Ovary (tissue), 9 donors: ENCODE measurements around the gene EHBP1. TPM values are rescaled to one million over a fixed set of nuclear protein-coding genes. Genes with fewer than 3 reads are reported as not detected.

Experiments used
- DNase-seq, 5 donors: peaks; one replicate each; pipeline ENCODE4 v3.0.0-alpha.2; 2019 to 2020
- H3K27ac ChIP-seq, 2 donors: fragments of 200-600 bp; one replicate each; pipeline versions ENCODE4 v1.5.1 to v1.8.0; 2019 to 2022
- H3K27me3 ChIP-seq: fragments of 200-600 bp; one replicate; pipeline ENCODE4 v1.8.0; 2022
- H3K36me3 ChIP-seq: fragments of 200-600 bp; sonication (generic); one replicate; pipeline ENCODE4 v1.5.1; 2019
- H3K4me1 ChIP-seq: one replicate; pipeline ENCODE4 v1.8.1; 2013; ENCODE audit warnings: mild to moderate bottlenecking, moderate library complexity; ENCODE audit not compliant: insufficient read depth
- H3K4me3 ChIP-seq: fragments of 200-600 bp; sonication (generic); one replicate; pipeline ENCODE4 v1.5.1; 2017
- H3K9me3 ChIP-seq, 2 donors: fragments of 200-600 bp in 1 of 2; sonication (generic) in 1 of 2; one replicate each; pipeline versions ENCODE4 v1.5.1 to v1.8.1; 2013 to 2019; ENCODE audit warnings: mild to moderate bottlenecking in 1 of 2, moderate library complexity in 1 of 2
- EP300 ChIP-seq: sonication (generic); formaldehyde crosslinking; IDR thresholded peaks from one replicate; pipeline ENCODE4 v1.6.1; 2017; ENCODE audit warnings: antibody characterized with exemption
- POLR2A ChIP-seq: fragments of 450-650 bp; IDR thresholded peaks from one replicate; pipeline ENCODE4 v1.6.1; 2017; ENCODE audit warnings: antibody characterized with exemption, mild to moderate bottlenecking, moderate library complexity
- WGBS, 3 donors: extraction: QIAGEN DNeasy Blood & Tissue Kit in 1 of 3; methylation state at CpG; one replicate each; pipeline versions ENCODE4 v1.1.5 to v1.1.7; 2013 to 2017; 5-methylcytosine and 5-hydroxymethylcytosine counted together
- intact Hi-C, 4 donors: fragments of 100-400 bp; cut with DNase I; formaldehyde crosslinking; loops; one replicate each; pipeline versions ENCODE4 v1.11.0 to v1.15.1; 2022 to 2023
- polyA plus RNA-seq, 2 donors: library from polyadenylated mRNA; stranded (reverse); fragments of 200-250 nt in 1 of 2; fragments of 350-450 nt in 1 of 2; fragmentation: Illumina TruSeq in 1 of 2; extraction: RNeasy Lipid Tissue Mini Kit (QIAGEN cat#74804) in 1 of 2; gene quantifications; one replicate each; pipeline ENCODE4 v1.2.3, GENCODE V29; 2013 to 2014
- total RNA-seq, 7 donors: library from RNA; depleted of rRNA in 2 of 7; stranded (reverse); fragments of >200 nt in 2 of 7; fragmentation: NEBNext Ultra II Directional in 3 of 7; extraction: Animal tissue kit (Norgen Biotek cat#: 25700) in 3 of 7; gene quantifications; one replicate each; pipeline versions ENCODE4 v1.1.0 to v1.2.4, GENCODE V29; 2016 to 2023
- TF ChIP-seq, protein P1 (sequence below), 3 donors: fragments of 450-650 bp in 2 of 3; fragments of 200-600 bp in 1 of 3; IDR thresholded peaks; one replicate each; pipeline versions ENCODE4 v1.5.1 to v1.8.0; 2016 to 2022; ENCODE audit warnings: antibody characterized with exemption in 3 of 3, mild to moderate bottlenecking in 1 of 3
- donor health status: DM: no; HTN: no; CAD: no; lungs with moderate emphysema.
- donor health status: DM: no; HTN: no; CAD: no.
- donor health status: Bipolar disorder and iron deficiency.
- donor health status: DM: yes; HTN: yes; CAD: no.
- donor health status: DM: no; HTN: no; CAD: no.
- donor health status: DM: yes; HTN: yes; CAD: no.

EHBP1 gene
- total and polyA plus RNA-seq, 9 donors: 56.3 to 185 (median 117) TPM

DNA sequence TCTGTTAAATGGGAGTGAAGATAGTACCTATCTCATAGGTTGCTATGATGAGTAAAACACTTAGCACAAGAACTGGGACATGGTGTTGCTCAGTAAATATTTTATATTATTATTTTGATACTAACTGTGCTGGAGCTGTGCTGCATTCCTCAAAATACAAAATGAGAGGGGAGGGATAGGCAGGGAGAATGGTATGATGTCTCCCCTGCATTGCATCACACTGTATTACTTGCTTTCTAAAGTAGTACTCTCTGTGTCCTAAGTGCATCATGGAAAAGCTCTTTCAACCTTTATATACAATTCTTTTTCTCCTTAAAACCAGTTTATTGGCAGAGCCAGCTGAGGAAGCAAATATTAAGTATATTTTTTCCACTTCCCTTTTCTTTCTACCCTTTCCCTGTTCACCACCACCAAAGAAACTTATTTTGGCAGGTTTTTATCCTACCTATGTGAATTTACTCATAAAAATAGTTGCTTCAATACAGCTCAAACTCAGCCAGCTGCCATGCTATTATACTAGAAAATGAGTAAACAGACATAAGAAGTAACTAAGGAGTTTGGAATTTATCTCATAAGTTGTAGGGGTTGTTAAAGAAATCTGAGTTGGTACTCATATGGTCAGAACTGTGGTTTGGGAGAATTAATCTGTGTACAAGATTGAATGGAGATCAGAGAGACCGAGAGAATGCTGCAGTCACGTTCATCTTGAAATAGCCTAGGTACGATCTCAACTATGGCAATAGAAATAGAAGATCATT is 60.3 kb downstream of the EHBP1 start:
- H3K4me3 ChIP-seq: no peak overlapping the region
- 96 to 99% (median 98%) methylated on average over 3 of the region's 3 CpGs for WGBS, 3 donors
- no peak for TF ChIP-seq POLR2A
- TF ChIP-seq EP300: no peak
- TF ChIP-seq, protein P1, sequence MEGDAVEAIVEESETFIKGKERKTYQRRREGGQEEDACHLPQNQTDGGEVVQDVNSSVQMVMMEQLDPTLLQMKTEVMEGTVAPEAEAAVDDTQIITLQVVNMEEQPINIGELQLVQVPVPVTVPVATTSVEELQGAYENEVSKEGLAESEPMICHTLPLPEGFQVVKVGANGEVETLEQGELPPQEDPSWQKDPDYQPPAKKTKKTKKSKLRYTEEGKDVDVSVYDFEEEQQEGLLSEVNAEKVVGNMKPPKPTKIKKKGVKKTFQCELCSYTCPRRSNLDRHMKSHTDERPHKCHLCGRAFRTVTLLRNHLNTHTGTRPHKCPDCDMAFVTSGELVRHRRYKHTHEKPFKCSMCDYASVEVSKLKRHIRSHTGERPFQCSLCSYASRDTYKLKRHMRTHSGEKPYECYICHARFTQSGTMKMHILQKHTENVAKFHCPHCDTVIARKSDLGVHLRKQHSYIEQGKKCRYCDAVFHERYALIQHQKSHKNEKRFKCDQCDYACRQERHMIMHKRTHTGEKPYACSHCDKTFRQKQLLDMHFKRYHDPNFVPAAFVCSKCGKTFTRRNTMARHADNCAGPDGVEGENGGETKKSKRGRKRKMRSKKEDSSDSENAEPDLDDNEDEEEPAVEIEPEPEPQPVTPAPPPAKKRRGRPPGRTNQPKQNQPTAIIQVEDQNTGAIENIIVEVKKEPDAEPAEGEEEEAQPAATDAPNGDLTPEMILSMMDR (IDR thresholded peaks at IDR 0.05): no peak
- H3K9me3 ChIP-seq: no peaks in the 10 kb centered on the region
- H3K4me1 ChIP-seq: no peaks in the 10 kb centered on the region
- intact Hi-C loops: loop anchor here in 2 of 4 donors (5.0 to 10.0 kb wide), 2 partner anchors 51 to 303 kb away; no protein-coding TSS in a partner anchor
- H3K27me3 ChIP-seq: no peaks in the 10 kb centered on the region
- no peaks in the 10 kb centered on the region for H3K36me3 ChIP-seq
- no peak for DNase-seq
- no peak overlapping the region for H3K27ac ChIP-seq

DNA sequence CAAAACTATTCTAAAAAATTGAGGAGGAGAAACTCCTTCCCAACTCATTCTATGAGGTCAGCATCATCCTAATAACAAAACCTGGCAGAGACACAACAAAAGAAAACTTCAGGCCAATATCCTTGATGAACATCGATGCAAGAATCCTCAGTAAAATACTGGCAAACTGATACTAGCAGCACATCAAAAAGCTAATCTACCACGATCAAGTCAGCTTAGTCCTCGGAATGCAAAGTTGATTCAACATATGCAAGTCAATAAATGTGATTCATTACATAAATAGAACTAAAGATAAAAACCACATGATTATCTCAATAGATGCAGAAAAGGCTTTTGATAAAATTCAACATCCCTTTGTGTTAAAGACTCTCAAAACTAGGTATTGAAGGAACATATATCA is 63.1 kb downstream of the EHBP1 start:
- Histone ChIP-seq H3K9me3 (no peaks in the 10 kb centered on the region), H3K27me3 (no peaks in the 10 kb centered on the region), H3K36me3 (no peaks in the 10 kb centered on the region), H3K4me3 (no peak overlapping the region), H3K27ac (no peak overlapping the region), H3K4me1 (no peaks in the 10 kb centered on the region)
- intact Hi-C loops: loop anchor here in 2 of 4 donors (5.0 to 10.0 kb wide), 2 partner anchors 54 to 306 kb away; no protein-coding TSS in a partner anchor
- DNase-seq: no peak
- TF ChIP-seq POLR2A: no peak
- TF ChIP-seq, protein P1 (IDR thresholded peaks at IDR 0.05): no peak
- no peak for TF ChIP-seq EP300
- WGBS, 3 donors: 74 to 82% (median 80%) methylated on average over 3 of the region's 3 CpGs

DNA sequence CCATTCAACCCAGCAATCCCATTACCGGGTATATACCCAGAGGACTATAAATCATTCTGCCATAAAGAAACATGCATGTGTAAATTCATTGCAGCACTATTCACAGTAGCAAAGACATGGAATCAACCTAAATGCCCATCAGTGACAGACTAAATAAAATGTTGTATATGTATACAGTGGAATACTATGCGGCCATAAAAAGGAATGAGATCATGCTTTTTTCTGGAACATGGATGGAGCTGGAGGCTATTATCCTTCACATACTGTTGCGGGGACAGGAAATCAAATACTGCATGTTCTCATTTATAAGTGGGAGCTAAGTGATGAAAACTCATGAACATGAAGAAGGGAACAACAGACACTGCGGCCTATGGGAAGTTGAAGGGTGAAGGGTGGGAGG is 65.1 kb downstream of the EHBP1 start:
- Histone ChIP-seq H3K4me3 (no peak overlapping the region), H3K27me3 (no peaks in the 10 kb centered on the region), H3K36me3 (no peaks in the 10 kb centered on the region), H3K27ac (no peak overlapping the region), H3K4me1 (peaks cover 4% of the 10 kb centered on the region), H3K9me3 (no peaks in the 10 kb centered on the region)
- DNase-seq: no peak
- WGBS, 3 donors: 72 to 74% (median 74%) methylated on average over 4 of the region's 4 CpGs
- intact Hi-C loops: loop anchor here in 1 of 4 donors (5.0 kb wide), 1 partner anchor 313 kb away; no protein-coding TSS in a partner anchor
- TF ChIP-seq POLR2A: no peak

DNA sequence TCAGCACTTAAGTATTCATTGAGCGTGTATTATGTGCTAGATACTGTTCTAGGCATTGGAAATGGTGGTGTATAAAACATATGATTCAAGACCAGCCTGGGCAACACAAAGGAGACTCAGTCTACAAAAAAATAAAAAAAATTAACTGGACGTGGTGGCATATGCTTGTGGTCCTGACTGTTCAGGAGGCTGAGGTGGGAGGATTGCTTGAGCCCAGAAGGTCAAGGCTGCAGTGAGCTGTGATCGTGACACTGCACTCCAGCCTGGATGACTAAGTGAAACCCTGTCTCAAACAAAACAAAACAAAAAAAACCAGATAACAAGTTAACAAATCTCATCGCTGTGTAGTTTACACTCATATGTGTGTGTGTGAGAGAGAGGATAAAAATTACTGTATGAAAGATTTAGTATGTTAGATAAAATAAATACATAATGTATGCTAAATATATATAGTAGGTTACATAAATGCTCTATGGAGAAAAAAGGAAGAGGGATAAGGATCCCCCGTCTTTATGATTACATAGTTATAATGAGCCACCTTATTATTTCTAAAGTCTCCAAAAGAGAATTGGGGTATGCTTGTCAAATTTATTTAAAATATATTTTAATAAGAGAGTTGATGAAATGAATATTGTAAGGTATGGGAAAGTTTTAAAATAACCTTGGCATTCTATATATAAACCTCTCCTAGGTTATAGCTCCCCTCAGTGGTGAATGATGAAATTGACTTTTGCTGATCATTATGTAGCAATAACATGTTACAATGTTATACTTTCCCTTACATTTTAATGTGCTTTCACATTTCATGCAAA is 69.2 kb downstream of the EHBP1 start:
- H3K4me1 ChIP-seq: peaks cover 6% of the 10 kb centered on the region
- TF ChIP-seq, protein P1 (IDR thresholded peaks at IDR 0.05): peak; percentile 38 to 63 (median 45)
- TF ChIP-seq POLR2A: no peak
- intact Hi-C loops: loop anchor here in 3 of 4 donors (2.0 to 5.0 kb wide), 2 partner anchors 317 to 318 kb away; no protein-coding TSS in a partner anchor
- DNase-seq: peak; percentile 54 to 69 (median 57)
- H3K4me3 ChIP-seq: no peak overlapping the region
- H3K27me3 ChIP-seq: no peaks in the 10 kb centered on the region
- H3K36me3 ChIP-seq: no peaks in the 10 kb centered on the region
- peak overlapping the region in 1 of 2 donors; percentile 24 for H3K27ac ChIP-seq
- 30 to 38% (median 33%) methylated on average over 5 of the region's 5 CpGs for WGBS, 3 donors
- no peaks in the 10 kb centered on the region for H3K9me3 ChIP-seq
